SK-N-DZ (cell line): ENCODE data around the gene LAIR1.
"Not testable (repeated sequence)": the region's sequence is repeated elsewhere in the genome, so short reads cannot be mapped to it uniquely, and the experiment has no call there.

Experiments
- DNase-seq: peaks from one replicate; pipeline ENCODE4 v3.0.0-alpha.2; 2015; ENCODE audit warnings: low spot score

LAIR1 gene

GRCh38 chr19:54376610-54377285, 12.0 kb upstream of the LAIR1 start:
- no peak for DNase-seq

GRCh38 chr19:54375181-54375938, 10.6 kb upstream of the LAIR1 start:
- not testable (repeated sequence) for DNase-seq

- DNase-seq = no peak
Measured at GRCh38 chr19:54373781-54374631, 9.3 kb upstream of the LAIR1 start.

GRCh38 chr19:54371453-54371852, 6.7 kb upstream of the LAIR1 start:
- DNase-seq = not testable (repeated sequence)

GRCh38 chr19:54370434-54370796, 5.7 kb upstream of the LAIR1 start:
- not testable (repeated sequence) for DNase-seq

GRCh38 chr19:54369688-54370433, 5.1 kb upstream of the LAIR1 start:
- not testable (repeated sequence) for DNase-seq

- DNase-seq = no peak
Measured at GRCh38 chr19:54369082-54369687, 4.5 kb upstream of the LAIR1 start.

GRCh38 chr19:54366811-54367210, 2.1 kb upstream of the LAIR1 start:
- no peak for DNase-seq

GRCh38 chr19:54365798-54366197, 1.1 kb upstream of the LAIR1 start:
- DNase-seq = not testable (repeated sequence)

GRCh38 chr19:54361680-54362422, 2.9 kb downstream of the LAIR1 start:
- DNase-seq = not testable (repeated sequence)

- DNase-seq = not testable (repeated sequence)
Measured at GRCh38 chr19:54359149-54359820, 5.4 kb downstream of the LAIR1 start.

- no peak for DNase-seq
Measured at GRCh38 chr19:54357381-54357780, 7.3 kb downstream of the LAIR1 start.

GRCh38 chr19:54356444-54357056, 8.2 kb downstream of the LAIR1 start:
- DNase-seq = no peak

GRCh38 chr19:54355675-54356074, 9.1 kb downstream of the LAIR1 start:
- no peak for DNase-seq

GRCh38 chr19:54354761-54355160, 10.0 kb downstream of the LAIR1 start:
- no peak for DNase-seq

- DNase-seq = no peak
Measured at GRCh38 chr19:54352546-54352945, 12.2 kb downstream of the LAIR1 start.

- no peak for DNase-seq
Measured at GRCh38 chr19:54352041-54352440, 12.7 kb downstream of the LAIR1 start.

GRCh38 chr19:54351474-54351873, 13.3 kb downstream of the LAIR1 start:
- DNase-seq = no peak

GRCh38 chr19:54345938-54346386, 18.8 kb downstream of the LAIR1 start:
- no peak for DNase-seq
